ENCODE results near the gene TMEM273.
"Not testable (repeated sequence)": the region's sequence is repeated elsewhere in the genome, so short reads cannot be mapped to it uniquely, and the experiment has no call there.

TMEM273 gene

GRCh38 chr10:49204119-49204518, 15.9 kb upstream of the TMEM273 start:
- DNase-seq: no peak

DNA sequence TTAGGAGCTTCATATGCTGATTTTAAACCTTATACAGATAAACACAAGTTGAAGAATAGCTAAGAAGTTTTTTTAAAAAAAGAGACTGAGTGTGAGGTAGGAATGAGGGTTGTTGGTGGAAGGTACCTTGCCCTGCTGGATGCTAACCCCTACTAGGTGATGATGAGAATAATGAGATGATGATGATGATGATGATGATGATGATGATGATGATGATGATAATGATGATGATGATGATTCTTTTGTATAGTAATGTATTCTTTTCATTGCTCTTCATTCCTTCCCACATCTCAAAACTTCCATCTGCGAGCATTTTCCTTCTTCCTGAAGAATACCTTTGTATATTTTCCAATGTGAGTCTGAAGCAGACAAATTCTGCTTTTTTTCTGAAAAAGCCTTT, 14.1 kb upstream of the TMEM273 start:
- no peak for DNase-seq

DNA sequence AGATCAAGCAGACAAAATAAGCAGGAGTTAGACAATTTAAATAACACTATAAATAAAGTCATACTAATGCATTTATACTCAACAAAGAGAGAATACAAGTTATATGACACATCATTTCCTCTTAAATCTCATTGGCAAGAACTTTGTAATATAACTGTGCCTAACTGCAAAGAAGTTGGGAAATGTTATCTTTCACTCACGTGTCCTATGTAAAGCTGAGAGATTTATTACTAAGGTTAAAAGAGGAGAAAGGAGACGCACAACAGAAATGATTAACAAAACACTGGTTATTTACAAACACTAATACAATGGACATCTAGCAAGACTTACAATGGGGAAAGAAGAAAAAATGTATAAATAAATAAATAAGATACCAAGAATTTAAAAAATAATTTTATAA, 12.7 kb upstream of the TMEM273 start:
- DNase-seq: no peak

DNA sequence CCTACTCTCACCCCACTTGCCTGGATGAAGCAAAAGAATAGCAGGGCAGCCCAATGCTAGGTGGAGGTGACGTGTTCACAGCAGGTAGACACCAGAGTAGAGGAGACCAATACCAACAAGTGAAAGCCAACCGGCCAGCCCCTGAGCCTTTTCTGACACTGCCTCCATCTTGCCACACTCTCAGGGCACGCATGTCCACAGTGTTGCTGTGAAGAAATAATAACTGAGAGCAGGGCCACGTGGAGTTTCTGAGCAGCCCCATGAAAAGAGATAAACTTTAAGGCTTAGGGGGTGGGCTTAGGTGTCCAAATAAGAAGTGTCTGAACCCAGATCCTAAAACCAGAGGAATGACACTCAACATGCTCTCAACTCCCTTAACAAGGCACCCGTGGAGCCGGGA, 9.0 kb upstream of the TMEM273 start:
- no peak for DNase-seq

- DNase-seq: not testable (repeated sequence)
Observed at GRCh38 chr10:49195864-49196263, 7.7 kb upstream of the TMEM273 start.

DNA sequence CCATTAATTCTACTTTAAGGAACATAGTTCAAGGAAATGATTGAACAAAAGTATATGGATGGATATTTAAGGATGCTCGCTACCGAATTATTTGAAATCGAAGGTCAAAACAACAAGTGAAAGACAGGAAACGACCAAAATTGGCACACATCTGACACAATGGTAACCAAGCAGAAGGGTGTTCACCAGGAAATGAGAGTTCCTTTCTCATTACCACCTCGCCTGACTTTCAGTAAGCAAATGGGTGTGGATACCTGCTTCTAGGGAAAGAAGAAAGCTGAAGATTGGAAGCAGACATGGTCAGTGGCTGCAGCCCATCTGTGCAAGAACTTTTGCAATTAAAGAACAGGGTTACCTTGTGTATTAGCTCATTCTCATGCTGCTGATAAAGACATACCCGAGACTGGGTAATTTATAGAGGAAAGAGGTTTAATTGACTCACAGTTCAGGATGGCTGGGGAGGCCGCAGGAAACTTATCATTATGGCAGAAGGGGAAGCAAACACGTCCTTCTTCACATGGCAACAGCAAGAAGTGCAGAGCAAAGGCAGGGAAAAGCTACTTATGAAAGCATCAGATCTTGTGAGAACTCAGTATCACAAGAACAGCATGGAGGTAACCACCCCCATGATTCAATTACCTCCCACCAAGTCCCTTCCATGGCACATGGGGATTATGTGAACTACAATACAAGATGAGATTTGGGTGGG, 6.2 kb upstream of the TMEM273 start:
- no peak for DNase-seq

- no peak for DNase-seq
Observed at GRCh38 chr10:49191349-49191748, 3.2 kb upstream of the TMEM273 start.

- DNase-seq: no peak
Observed at GRCh38 chr10:49189422-49189821, 1.2 kb upstream of the TMEM273 start.

DNA sequence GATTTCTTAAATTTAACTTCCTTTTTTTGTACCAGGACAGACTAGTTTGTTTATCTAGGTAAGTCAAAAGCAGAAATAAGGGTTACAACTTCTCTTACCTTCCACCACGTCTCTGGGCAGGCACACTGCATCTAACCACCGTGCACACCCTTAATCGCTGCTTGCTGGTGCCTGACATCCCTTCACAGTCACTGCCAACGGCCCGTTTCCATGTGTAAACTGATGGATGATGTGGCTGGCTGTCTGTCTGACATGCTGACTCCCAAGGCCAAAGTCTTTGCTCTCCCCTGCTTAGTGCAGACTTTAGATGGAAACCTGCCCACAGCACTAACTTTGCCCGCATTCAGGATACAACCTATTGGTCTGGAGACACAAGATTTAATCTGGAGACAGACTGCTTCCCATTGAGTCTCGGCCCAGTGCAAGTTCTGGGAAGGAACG, 1.1 kb downstream of the TMEM273 start:
- peak; percentile 22 for DNase-seq

GRCh38 chr10:49186613-49187012, 1.6 kb downstream of the TMEM273 start:
- peak; percentile 20 for DNase-seq

DNA sequence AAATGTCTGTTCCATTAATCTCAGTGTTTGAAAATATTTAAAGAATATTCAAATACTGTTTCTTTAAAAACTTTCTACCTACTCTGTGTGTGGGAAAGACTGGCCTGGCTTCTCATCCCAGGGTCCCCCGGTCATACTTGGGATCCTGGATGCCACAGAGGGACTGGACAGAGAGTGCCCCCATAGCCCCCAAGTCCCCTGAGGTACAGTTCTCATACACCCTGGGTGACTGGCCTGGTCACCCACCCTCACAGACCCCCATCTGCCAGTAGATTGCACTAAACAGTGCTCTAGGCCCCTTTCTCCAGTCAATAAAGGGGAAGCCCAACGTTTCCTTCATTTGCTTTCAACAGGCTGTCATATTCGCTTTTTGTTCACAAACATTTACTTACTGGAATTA, 3.0 kb downstream of the TMEM273 start:
- no peak for DNase-seq

DNA sequence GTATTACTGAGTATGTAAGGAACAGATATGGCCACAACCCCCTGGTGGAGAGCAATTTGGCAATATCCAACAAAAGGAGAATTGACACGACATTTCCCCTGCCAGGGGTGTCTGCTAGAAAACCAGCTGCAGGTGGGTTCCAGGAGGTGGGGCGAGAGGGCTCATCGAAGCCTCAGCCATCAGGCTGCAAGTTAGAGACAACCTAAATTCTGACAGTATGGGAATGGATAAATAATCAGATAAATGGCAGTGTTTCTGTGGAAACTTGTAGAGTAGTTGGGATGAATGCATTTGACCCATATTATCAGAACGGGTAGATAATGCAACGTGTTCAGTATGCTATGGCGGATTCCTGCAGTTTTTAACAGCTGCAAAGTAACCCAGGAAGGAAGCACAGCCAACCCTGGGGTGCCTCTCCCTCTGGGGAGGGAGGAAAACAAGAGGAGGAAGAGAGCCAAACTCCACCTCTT, 3.5 kb downstream of the TMEM273 start:
- DNase-seq: peak; percentile 37

- DNase-seq: peak; percentile 70
Observed at GRCh38 chr10:49183596-49184542, 4.3 kb downstream of the TMEM273 start.

DNA sequence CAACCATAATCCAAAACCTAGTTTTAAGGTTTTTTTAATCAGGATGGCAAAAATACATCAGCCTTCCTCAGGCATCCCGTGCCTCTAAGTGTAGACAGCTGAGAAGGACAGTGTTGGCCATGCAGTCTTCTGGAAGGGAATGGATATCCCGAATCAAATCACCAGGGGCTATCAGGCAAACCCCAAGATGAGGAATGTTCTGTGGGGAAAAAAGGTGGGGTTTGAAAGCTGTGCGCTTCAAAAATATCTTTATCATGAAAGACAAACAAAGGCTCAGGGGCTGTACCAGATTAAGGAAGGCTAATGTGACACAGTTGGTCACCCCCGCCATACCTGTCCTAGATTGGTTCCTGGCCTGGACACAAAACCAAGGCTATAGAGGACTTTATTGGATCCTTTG, 5.4 kb downstream of the TMEM273 start:
- DNase-seq: no peak

GRCh38 chr10:49180444-49180860, 7.7 kb downstream of the TMEM273 start:
- no peak for DNase-seq

- DNase-seq: no peak
Observed at GRCh38 chr10:49179699-49180443, 8.3 kb downstream of the TMEM273 start.

DNA sequence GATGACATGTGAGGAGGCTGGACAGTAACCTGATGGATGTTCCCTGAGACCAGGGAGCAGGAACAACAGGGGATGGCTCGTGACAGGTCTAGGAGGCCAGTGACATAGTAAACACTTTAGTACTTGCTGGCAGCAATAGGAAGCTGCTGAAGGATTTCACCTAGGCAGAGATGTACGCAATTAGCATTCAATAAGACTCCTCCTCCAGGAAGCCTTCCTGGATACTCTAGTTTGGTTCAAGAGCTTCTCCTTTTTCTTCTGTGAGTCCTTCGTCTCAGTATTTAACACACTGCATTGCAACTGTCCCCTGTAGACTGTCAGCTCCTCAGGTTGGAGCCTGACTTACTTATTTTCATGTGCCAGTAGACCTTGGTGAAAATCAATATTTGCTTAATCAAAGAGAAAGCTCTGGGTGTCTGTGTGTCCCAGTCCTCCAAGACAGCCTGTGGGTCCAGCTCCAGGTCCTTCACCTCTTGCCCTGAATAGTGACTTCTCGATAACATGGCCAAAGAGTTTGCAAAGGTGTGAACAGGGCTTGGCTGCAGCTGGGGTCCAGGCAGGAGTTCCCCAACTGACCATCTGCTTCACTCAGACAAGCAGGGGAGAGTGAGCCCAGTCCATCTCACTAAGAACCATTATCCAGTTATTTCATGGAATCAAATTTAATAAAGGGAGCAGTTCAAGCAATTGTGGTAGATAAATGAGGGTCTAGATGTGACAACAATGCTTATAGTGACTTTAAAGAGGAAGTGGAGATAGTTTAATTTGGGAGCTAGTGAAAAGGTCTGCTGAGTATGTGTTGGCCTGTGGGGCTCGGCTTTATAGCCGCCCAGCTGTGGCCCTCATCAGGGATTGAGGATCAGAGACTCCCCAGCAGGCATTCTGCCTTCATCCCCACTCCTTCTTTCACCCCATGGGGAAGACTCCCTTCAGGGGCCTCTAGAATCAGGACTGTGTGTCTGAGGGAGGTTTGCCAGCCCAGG, 9.4 kb downstream of the TMEM273 start:
- DNase-seq: no peak

- DNase-seq: peak; percentile 22
Observed at GRCh38 chr10:49177391-49178355, 10.5 kb downstream of the TMEM273 start.

- no peak for DNase-seq
Observed at GRCh38 chr10:49176310-49177268, 11.6 kb downstream of the TMEM273 start.
